Type B pancreatic cell (in vitro differentiated cells): ENCODE data around the gene NACC2. TPM values are rescaled to one million over a fixed set of nuclear protein-coding genes. Genes with fewer than 3 reads are reported as not detected.

ENCODE experiments used
- DNase-seq: peaks from one replicate; pipeline ENCODE4 v3.0.0; 2021; ENCODE audit warnings: mixed read lengths; ENCODE audit not compliant: unreplicated experiment; ENCODE audit errors: extremely low spot score
- H3K27ac Mint-ChIP-seq: 2 replicates; pipeline ENCODE4 v1.8.0; 2021; ENCODE audit warnings: mild to moderate bottlenecking, mixed read lengths
- H3K27me3 Mint-ChIP-seq: 2 replicates; pipeline ENCODE4 v1.8.0; 2021; ENCODE audit warnings: mixed read lengths
- H3K36me3 Mint-ChIP-seq: 2 replicates; pipeline ENCODE4 v1.8.0; 2021; ENCODE audit warnings: mixed read lengths
- H3K4me1 Mint-ChIP-seq: one replicate; pipeline ENCODE4 v1.8.0; 2021; ENCODE audit warnings: mixed read lengths; ENCODE audit not compliant: unreplicated experiment
- H3K4me3 Mint-ChIP-seq: 2 replicates; pipeline ENCODE4 v1.8.0; 2021; ENCODE audit warnings: mild to moderate bottlenecking, mixed read lengths
- H3K9me3 Mint-ChIP-seq: 2 replicates; pipeline ENCODE4 v1.8.0; 2021; ENCODE audit warnings: mixed read lengths
- total RNA-seq: library from RNA; stranded (reverse); gene quantifications from 2 replicates; pipeline ENCODE4 v1.2.1, GENCODE V29; 2021; ENCODE audit warnings: low replicate concordance
- TF ChIP-seq, protein P1 (sequence below): fragments of 200-600 bp; sonication (generic); conservative IDR thresholded peaks from 2 replicates; pipeline ENCODE4 v1.5.0; 2021; ENCODE audit warnings: antibody characterized with exemption, mild to moderate bottlenecking

NACC2 gene
- total RNA-seq, 1 donor from 2014 or later, result 9.3 TPM

DNA sequence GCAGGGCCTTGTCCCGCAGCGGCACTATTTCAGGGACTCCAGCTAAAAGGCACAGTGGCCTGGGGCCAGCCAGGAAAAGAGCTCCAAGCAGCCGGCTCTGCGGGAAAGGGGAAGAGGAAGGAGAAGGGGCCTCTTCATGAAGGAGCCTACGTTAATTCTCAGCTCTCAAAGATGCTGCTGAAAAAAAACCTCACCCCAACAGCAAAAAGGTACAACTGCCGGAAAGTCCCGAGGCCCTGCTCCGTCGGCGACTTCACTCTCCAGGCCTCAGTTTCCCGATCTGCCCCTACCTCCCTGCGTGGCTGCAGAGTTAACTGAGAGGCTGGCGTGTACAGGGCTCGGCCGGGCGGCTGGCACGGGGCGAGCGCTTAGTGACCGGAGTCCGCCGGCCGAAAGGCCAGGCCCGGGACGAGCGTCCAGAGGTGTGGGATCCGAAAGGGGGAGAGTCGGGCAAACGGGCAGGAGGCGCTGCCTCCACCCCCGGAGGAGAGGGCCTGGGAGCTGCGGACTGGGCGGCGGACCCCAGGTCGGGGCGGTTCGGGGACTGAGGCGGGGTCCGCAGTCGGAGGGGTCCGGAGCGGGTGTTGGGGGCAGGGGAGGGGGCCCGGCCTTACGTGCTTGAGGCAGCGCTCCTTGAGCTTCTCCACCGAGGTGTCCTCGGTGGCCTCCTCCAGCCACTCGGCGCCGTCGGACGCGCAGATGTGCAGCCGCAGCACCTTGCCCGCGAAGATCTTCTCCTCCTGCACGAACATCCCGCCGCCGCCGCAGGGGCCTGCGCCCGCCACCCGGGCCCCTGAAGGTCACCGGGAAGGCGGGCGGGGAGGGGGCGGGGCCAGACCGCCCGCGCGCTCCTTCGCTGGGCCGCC, 134.4 kb downstream of the NACC2 start:
- H3K27me3 Mint-ChIP-seq, result no peaks in the 10 kb centered on the region
- peak overlapping the region; percentile 90 for H3K4me3 Mint-ChIP-seq

DNA sequence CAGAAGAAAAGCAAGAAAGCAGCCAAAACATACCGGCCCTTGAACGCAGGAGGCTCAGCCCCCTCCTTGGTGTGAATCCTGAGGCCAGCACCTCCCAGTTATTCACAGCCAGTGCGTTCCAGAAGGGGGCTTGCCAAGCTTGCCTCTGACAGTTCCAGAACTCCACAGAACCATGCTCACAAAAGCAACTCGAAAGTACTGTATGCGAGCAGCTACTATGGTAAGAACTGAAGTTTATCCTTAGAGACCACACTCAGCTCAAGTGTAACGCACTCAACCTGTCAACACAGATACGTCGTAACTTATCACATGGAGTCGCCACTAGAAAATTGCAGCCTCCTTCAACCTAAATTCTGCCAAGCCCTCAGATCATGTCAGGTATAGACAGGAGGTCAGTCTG, 135.3 kb downstream of the NACC2 start:
- Mint-ChIP-seq H3K36me3 (peaks cover under 1% of the 10 kb centered on the region), H3K9me3 (no peaks in the 10 kb centered on the region), H3K27me3 (no peaks in the 10 kb centered on the region), H3K27ac (peak overlapping the region; percentile 76), H3K4me3 (peak overlapping the region; percentile 90), H3K4me1 (peaks cover 28% of the 10 kb centered on the region)
- TF ChIP-seq, protein P1, sequence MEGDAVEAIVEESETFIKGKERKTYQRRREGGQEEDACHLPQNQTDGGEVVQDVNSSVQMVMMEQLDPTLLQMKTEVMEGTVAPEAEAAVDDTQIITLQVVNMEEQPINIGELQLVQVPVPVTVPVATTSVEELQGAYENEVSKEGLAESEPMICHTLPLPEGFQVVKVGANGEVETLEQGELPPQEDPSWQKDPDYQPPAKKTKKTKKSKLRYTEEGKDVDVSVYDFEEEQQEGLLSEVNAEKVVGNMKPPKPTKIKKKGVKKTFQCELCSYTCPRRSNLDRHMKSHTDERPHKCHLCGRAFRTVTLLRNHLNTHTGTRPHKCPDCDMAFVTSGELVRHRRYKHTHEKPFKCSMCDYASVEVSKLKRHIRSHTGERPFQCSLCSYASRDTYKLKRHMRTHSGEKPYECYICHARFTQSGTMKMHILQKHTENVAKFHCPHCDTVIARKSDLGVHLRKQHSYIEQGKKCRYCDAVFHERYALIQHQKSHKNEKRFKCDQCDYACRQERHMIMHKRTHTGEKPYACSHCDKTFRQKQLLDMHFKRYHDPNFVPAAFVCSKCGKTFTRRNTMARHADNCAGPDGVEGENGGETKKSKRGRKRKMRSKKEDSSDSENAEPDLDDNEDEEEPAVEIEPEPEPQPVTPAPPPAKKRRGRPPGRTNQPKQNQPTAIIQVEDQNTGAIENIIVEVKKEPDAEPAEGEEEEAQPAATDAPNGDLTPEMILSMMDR, result no peak
- no peak for DNase-seq

More for the DNA sequence above, 134.4 kb downstream of the NACC2 start:
- no peaks in the 10 kb centered on the region for H3K9me3 Mint-ChIP-seq
- TF ChIP-seq, protein P1, result no peak
- H3K4me1 Mint-ChIP-seq, result peaks cover 28% of the 10 kb centered on the region
- no peaks in the 10 kb centered on the region for H3K36me3 Mint-ChIP-seq
- no peak for DNase-seq
- peak overlapping the region; percentile 76 for H3K27ac Mint-ChIP-seq

DNA sequence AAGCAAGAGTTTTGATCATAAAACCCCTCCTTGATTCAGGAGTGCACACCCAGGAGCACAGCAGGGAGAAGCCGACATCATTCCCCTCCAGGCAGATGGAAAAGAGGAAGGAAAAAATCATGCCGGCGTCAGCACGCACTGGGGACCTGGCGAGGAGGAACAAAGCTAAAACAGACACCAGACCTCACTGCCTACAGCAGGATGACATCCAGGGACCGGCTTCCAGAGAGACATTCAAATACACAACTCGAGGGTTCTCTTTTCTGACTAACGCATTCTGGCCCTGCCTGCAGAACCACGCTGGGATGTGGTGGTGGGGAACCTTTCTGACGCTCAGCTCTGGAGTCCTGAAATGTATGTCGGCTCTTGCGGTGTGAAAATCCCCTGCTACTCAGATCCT, 136.6 kb downstream of the NACC2 start:
- Mint-ChIP-seq H3K9me3 (no peaks in the 10 kb centered on the region), H3K4me3 (peak overlapping the region; percentile 64), H3K4me1 (peaks cover 28% of the 10 kb centered on the region), H3K27me3 (no peaks in the 10 kb centered on the region), H3K36me3 (peaks cover 4% of the 10 kb centered on the region), H3K27ac (no peak overlapping the region)
- TF ChIP-seq, protein P1, result no peak
- no peak for DNase-seq

DNA sequence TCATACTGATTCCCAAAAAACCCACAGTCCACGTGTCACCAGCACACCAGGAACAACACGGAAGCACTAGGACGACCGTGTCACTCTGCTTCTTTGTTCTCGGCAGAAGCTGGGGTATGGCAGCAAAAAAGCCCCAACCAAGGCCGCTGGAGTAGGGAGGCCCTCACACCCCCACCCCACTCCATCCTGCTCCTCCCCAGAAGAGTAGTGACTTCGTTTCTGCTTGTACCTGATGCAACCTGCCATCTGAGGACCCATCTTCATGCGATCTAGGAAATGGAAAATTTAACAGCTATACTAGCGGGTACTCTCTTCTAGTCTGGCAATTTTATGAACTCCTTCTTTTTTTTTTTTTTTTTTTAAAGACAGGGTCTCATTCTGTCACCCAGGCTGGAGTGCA, 137.7 kb downstream of the NACC2 start:
- Mint-ChIP-seq H3K27me3 (no peaks in the 10 kb centered on the region), H3K4me3 (no peak overlapping the region), H3K4me1 (peaks cover 22% of the 10 kb centered on the region), H3K27ac (no peak overlapping the region), H3K36me3 (peaks cover 8% of the 10 kb centered on the region), H3K9me3 (no peaks in the 10 kb centered on the region)
- TF ChIP-seq, protein P1, result no peak
- DNase-seq, result no peak

DNA sequence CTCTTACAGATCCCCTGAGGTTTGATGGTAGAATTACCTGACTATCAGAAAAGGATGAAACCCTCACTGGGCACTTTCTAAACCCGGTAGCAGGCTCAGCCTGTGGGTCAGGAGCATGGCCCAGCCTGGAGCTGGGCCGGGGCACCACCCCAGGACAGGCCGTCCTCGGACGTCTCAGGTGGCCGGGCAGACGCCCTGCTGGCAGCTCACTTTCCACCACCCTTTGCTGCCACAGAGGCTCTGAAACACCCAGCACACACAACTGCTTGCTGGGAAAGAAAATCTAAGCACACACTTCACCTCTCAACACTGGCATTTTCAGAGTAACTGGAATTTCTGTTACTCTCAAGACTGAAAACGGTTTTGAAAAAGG, 138.3 kb downstream of the NACC2 start:
- Mint-ChIP-seq H3K4me1 (peaks cover 22% of the 10 kb centered on the region), H3K27ac (no peak overlapping the region), H3K36me3 (peaks cover 12% of the 10 kb centered on the region), H3K9me3 (no peaks in the 10 kb centered on the region), H3K27me3 (no peaks in the 10 kb centered on the region), H3K4me3 (no peak overlapping the region)
- TF ChIP-seq, protein P1, result no peak
- DNase-seq, result no peak

Other genes starting within 250 kb of the NACC2 start
- 33.9 and 58.2 TPM in 2 replicates for gene CAMSAP1, start 187.7 kb downstream of the NACC2 start, total RNA-seq
- 34.5 and 45.2 TPM in 2 replicates for gene UBAC1, start 133.9 kb downstream of the NACC2 start, total RNA-seq
- 37.9 and 53.7 TPM in 2 replicates for gene TMEM250, start 23.6 kb upstream of the NACC2 start, total RNA-seq
- gene LHX3, start 109.8 kb upstream of the NACC2 start, total RNA-seq, result 0.10 and 0.90 TPM in 2 replicates
- gene QSOX2, start 150.5 kb upstream of the NACC2 start, total RNA-seq, result 15.6 and 23.6 TPM in 2 replicates
- 0.69 and 0.70 TPM in 2 replicates for gene CCDC187, start 208.8 kb upstream of the NACC2 start, total RNA-seq
- gene GPSM1, start 232.2 kb upstream of the NACC2 start, total RNA-seq, result 29.2 and 56.2 TPM in 2 replicates